ENCODE data around the gene CPPED1. TPM values are rescaled to one million over a fixed set of nuclear protein-coding genes. Genes with fewer than 3 reads are reported as not detected.

Gene CPPED1
- total RNA-seq, 1 experiment from 2014 or later, result 7.9 TPM

DNA sequence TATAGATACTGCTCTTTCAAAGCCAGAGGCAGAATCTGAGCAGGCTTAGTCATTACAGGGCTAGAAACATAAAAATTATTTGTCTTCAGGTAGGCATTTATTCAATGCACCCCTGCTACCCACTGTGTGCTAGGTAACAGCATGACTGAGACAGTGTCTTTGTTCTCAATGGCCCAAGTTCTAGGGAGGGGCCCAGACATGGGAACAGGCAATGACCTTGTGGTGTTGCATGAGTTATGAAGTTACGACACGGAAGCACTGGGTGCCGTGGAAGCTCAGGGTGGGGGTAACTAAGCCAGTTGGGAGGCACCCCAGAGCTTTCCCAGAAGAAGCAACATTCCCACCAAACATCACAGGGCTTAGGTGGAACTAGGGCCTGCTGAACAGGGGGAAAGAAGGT is 87.0 kb downstream of the CPPED1 start:
- no peak overlapping the region for H2AFZ ChIP-seq (ENCODE audit: low read length)

More for the DNA sequence above, 87.0 kb downstream of the CPPED1 start:
- WGBS (ENCODE audit: extremely low coverage, insufficient read length, low lambda C conversion rate), result no CpG with 5 or more reads among the region's 3 CpGs
- Histone ChIP-seq H3K9ac (ENCODE audit: extremely low read depth, insufficient read length, low read length) (no peak overlapping the region), H3K27me3 (ENCODE audit: insufficient read depth, low read length) (no peaks in the 10 kb centered on the region), H3K79me2 (ENCODE audit: insufficient read depth, low read length) (no peaks in the 10 kb centered on the region), H2BK15ac (ENCODE audit: low read depth, low read length) (no peak overlapping the region), H2BK12ac (ENCODE audit: insufficient read length, low read depth, low read length) (no peak overlapping the region), H3K23me2 (ENCODE audit: insufficient read length, low read depth, low read length, poor library complexity, severe bottlenecking) (no peaks in the 10 kb centered on the region), H2BK20ac (ENCODE audit: low read depth, low read length, poor library complexity, severe bottlenecking) (no peak overlapping the region), H3K56ac (ENCODE audit: insufficient read length, low read depth, low read length) (no peak overlapping the region), H3K4me1 (ENCODE audit: insufficient read depth, low read length) (no peaks in the 10 kb centered on the region), H3K9me3 (ENCODE audit: control insufficient read depth, low read depth, low read length) (no peaks in the 10 kb centered on the region), H3K23ac (ENCODE audit: insufficient read length, low read depth, low read length) (no peak overlapping the region), H3K14ac (ENCODE audit: insufficient read depth, low read length) (no peak overlapping the region), H2BK120ac (ENCODE audit: low read depth, low read length, poor library complexity, severe bottlenecking) (no peak overlapping the region), H3K18ac (ENCODE audit: insufficient read length, low read depth, low read length) (no peak overlapping the region), H3K4me2 (ENCODE audit: insufficient read depth, insufficient read length, low read length) (no peak overlapping the region), H2BK5ac (ENCODE audit: insufficient read length, low read length) (no peak overlapping the region), H4K91ac (ENCODE audit: insufficient read length, low read depth, low read length) (no peak overlapping the region), H3K79me1 (ENCODE audit: insufficient read depth, low read depth, low read length, poor library complexity, severe bottlenecking) (no peaks in the 10 kb centered on the region), H4K20me1 (ENCODE audit: control insufficient read depth, insufficient read depth, insufficient read length) (no peaks in the 10 kb centered on the region), H3T11ph (ENCODE audit: low read length) (no peak overlapping the region), H4K8ac (replicated peaks; ENCODE audit: insufficient read length, low read depth, low read length) (no peak overlapping the region), H2AK5ac (ENCODE audit: insufficient read length, low read length) (no peak overlapping the region), H3K27ac (ENCODE audit: insufficient read length, low read depth, low read length) (no peak overlapping the region), H4K5ac (ENCODE audit: insufficient read length, low read depth, low read length) (no peak overlapping the region), H3K4ac (ENCODE audit: low read depth, low read length) (no peak overlapping the region)
- no peak overlapping the region for H3K4me3 Mint-ChIP-seq
- no peak for DNase-seq
- H3K27ac Mint-ChIP-seq, result peak overlapping the region in 2 of 3 experiments; percentile 67 to 90; a peak in 4 of 7 replicates
- TF ChIP-seq, protein P1, sequence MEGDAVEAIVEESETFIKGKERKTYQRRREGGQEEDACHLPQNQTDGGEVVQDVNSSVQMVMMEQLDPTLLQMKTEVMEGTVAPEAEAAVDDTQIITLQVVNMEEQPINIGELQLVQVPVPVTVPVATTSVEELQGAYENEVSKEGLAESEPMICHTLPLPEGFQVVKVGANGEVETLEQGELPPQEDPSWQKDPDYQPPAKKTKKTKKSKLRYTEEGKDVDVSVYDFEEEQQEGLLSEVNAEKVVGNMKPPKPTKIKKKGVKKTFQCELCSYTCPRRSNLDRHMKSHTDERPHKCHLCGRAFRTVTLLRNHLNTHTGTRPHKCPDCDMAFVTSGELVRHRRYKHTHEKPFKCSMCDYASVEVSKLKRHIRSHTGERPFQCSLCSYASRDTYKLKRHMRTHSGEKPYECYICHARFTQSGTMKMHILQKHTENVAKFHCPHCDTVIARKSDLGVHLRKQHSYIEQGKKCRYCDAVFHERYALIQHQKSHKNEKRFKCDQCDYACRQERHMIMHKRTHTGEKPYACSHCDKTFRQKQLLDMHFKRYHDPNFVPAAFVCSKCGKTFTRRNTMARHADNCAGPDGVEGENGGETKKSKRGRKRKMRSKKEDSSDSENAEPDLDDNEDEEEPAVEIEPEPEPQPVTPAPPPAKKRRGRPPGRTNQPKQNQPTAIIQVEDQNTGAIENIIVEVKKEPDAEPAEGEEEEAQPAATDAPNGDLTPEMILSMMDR (conservative IDR thresholded peaks at IDR 0.05), result no peak
- peaks cover 3% of the 10 kb centered on the region in 2 experiments; a peak in 2 of 4 replicates for H3K4me1 Mint-ChIP-seq
- peaks cover 9 to 11% of the 10 kb centered on the region in 2 experiments; a peak in 4 of 5 replicates for H3K9me3 Mint-ChIP-seq
- no peaks in the 10 kb centered on the region for H3K27me3 Mint-ChIP-seq (ENCODE audit: low read depth)
- H3K36me3 Mint-ChIP-seq (ENCODE audit: insufficient read depth in 1 of 3, low read depth in 3 of 3), result peaks cover 3 to 5% (median 4%) of the 10 kb centered on the region in 3 experiments; a peak in 4 of 7 replicates
